ENCODE measurements around the gene GNA12.

The GNA12 gene

GRCh38 chr7:2800931-2801688, 43.0 kb downstream of the GNA12 start:
- DNase-seq: no peak

- DNase-seq: no peak
Measured at GRCh38 chr7:2800220-2800930, 43.7 kb downstream of the GNA12 start.

GRCh38 chr7:2799253-2799652, 44.9 kb downstream of the GNA12 start:
- no peak for DNase-seq

GRCh38 chr7:2798669-2799068, 45.4 kb downstream of the GNA12 start:
- no peak for DNase-seq

GRCh38 chr7:2796358-2797352, 47.5 kb downstream of the GNA12 start:
- no peak for DNase-seq

- DNase-seq: no peak
Measured at GRCh38 chr7:2795906-2796305, 48.2 kb downstream of the GNA12 start.

- DNase-seq: no peak
Measured at GRCh38 chr7:2794836-2795636, 49.1 kb downstream of the GNA12 start.

- no peak for DNase-seq
Measured at GRCh38 chr7:2792856-2793487, 51.1 kb downstream of the GNA12 start.

- no peak for DNase-seq
Measured at GRCh38 chr7:2792235-2792634, 51.9 kb downstream of the GNA12 start.

GRCh38 chr7:2791390-2791789, 52.7 kb downstream of the GNA12 start:
- no peak for DNase-seq

GRCh38 chr7:2787251-2787951, 56.7 kb downstream of the GNA12 start:
- DNase-seq: no peak

GRCh38 chr7:2786607-2787116, 57.4 kb downstream of the GNA12 start:
- no peak for DNase-seq

- no peak for DNase-seq
Measured at GRCh38 chr7:2785071-2785500, 59.0 kb downstream of the GNA12 start.

GRCh38 chr7:2782565-2782964, 61.5 kb downstream of the GNA12 start:
- no peak for DNase-seq

- DNase-seq: no peak
Measured at GRCh38 chr7:2782121-2782520, 62.0 kb downstream of the GNA12 start.

GRCh38 chr7:2781636-2782035, 62.5 kb downstream of the GNA12 start:
- DNase-seq: no peak

- DNase-seq: no peak
Measured at GRCh38 chr7:2779051-2779450, 65.1 kb downstream of the GNA12 start.

GRCh38 chr7:2777898-2778535, 66.1 kb downstream of the GNA12 start:
- DNase-seq: no peak

GRCh38 chr7:2776401-2776800, 67.7 kb downstream of the GNA12 start:
- DNase-seq: no peak

GRCh38 chr7:2775785-2776184, 68.3 kb downstream of the GNA12 start:
- DNase-seq: no peak
